H9 (cell line): Measurements from ENCODE around the gene TIAM2. TPM values are rescaled to one million over a fixed set of nuclear protein-coding genes. Genes with fewer than 3 reads are reported as not detected.

Experiments used
- DNase-seq: peaks from one replicate; pipeline ENCODE4 v3.0.0-alpha.2; 2017
- H2AFZ ChIP-seq: one replicate; pipeline ENCODE4 v1.6.1; 2013; ENCODE audit warnings: mild to moderate bottlenecking, low read length, control low read depth, moderate library complexity
- H2AK5ac ChIP-seq: 2 replicates; pipeline ENCODE4 v1.6.1; 2013; ENCODE audit warnings: low read length, control low read depth, mixed read lengths; ENCODE audit not compliant: insufficient read length
- H2BK120ac ChIP-seq: one replicate; pipeline ENCODE4 v1.6.1; 2013; ENCODE audit warnings: low read depth, mild to moderate bottlenecking, low read length, control low read depth, inconsistent platforms; ENCODE audit not compliant: poor library complexity, severe bottlenecking
- H2BK12ac ChIP-seq: 2 replicates; pipeline ENCODE4 v1.6.1; 2013; ENCODE audit warnings: low read length, control low read depth, mixed read lengths, low read depth; ENCODE audit not compliant: insufficient read length
- H2BK15ac ChIP-seq: 2 replicates; pipeline ENCODE4 v1.6.1; 2013; ENCODE audit warnings: low read depth, low read length, control low read depth
- H2BK20ac ChIP-seq: one replicate; pipeline ENCODE4 v1.6.1; 2013; ENCODE audit warnings: low read depth, mild to moderate bottlenecking, low read length, control low read depth, inconsistent platforms; ENCODE audit not compliant: poor library complexity, severe bottlenecking
- H2BK5ac ChIP-seq: 2 replicates; pipeline ENCODE4 v1.6.1; 2013; ENCODE audit warnings: low read length, control low read depth, mixed read lengths; ENCODE audit not compliant: insufficient read length
- H3K14ac ChIP-seq: 2 replicates; pipeline ENCODE4 v1.6.1; 2013; ENCODE audit warnings: low read length, control low read depth; ENCODE audit not compliant: insufficient read depth
- H3K18ac ChIP-seq: 2 replicates; pipeline ENCODE4 v1.6.1; 2013; ENCODE audit warnings: low read depth, mild to moderate bottlenecking, mixed read lengths, low read length, control low read depth; ENCODE audit not compliant: insufficient read length
- H3K23ac ChIP-seq: 2 replicates; pipeline ENCODE4 v1.6.1; 2013; ENCODE audit warnings: low read length, control low read depth, mixed read lengths, low read depth; ENCODE audit not compliant: insufficient read length
- H3K23me2 ChIP-seq: 2 replicates; pipeline ENCODE4 v1.6.1; 2013; ENCODE audit warnings: low read depth, mild to moderate bottlenecking, mixed read lengths, low read length, control low read depth; ENCODE audit not compliant: insufficient read length, poor library complexity, severe bottlenecking
- H3K27ac ChIP-seq: 2 replicates; pipeline ENCODE4 v1.5.1; 2013; ENCODE audit warnings: low read length, control low read depth, mixed read lengths, low read depth; ENCODE audit not compliant: insufficient read length
- H3K27me3 ChIP-seq: 2 replicates; pipeline ENCODE4 v1.6.1; 2013; ENCODE audit warnings: low read length, control low read depth, inconsistent platforms; ENCODE audit not compliant: insufficient read depth
- H3K4ac ChIP-seq: 2 replicates; pipeline ENCODE4 v1.6.1; 2013; ENCODE audit warnings: low read depth, mild to moderate bottlenecking, control low read depth, inconsistent platforms, low read length, moderate library complexity
- H3K4me1 ChIP-seq: 2 replicates; pipeline ENCODE4 v1.6.1; 2013; ENCODE audit warnings: low read length, control low read depth, inconsistent platforms; ENCODE audit not compliant: insufficient read depth
- H3K4me2 ChIP-seq: 2 replicates; pipeline ENCODE4 v1.6.1; 2013; ENCODE audit warnings: low read length, control low read depth, mixed read lengths; ENCODE audit not compliant: insufficient read length, insufficient read depth
- H3K56ac ChIP-seq: 2 replicates; pipeline ENCODE4 v1.6.1; 2013; ENCODE audit warnings: low read depth, mild to moderate bottlenecking, mixed read lengths, low read length, control low read depth; ENCODE audit not compliant: insufficient read length
- H3K79me1 ChIP-seq: 2 replicates; pipeline ENCODE4 v1.6.1; 2013; ENCODE audit warnings: low read depth, mild to moderate bottlenecking, moderate library complexity, low read length, control low read depth, inconsistent platforms; ENCODE audit not compliant: insufficient read depth, poor library complexity, severe bottlenecking
- H3K79me2 ChIP-seq: 2 replicates; pipeline ENCODE4 v1.6.1; 2013; ENCODE audit warnings: low read length, control low read depth, inconsistent platforms; ENCODE audit not compliant: insufficient read depth
- H3K9ac ChIP-seq: 2 replicates; pipeline ENCODE4 v1.6.1; 2013; ENCODE audit warnings: low read length, control low read depth, mixed read lengths; ENCODE audit not compliant: insufficient read length; ENCODE audit errors: extremely low read depth
- H3K9me3 ChIP-seq: one replicate; pipeline ENCODE4 v1.6.1; 2013; ENCODE audit warnings: low read depth, low read length, inconsistent platforms; ENCODE audit not compliant: control insufficient read depth
- H3T11ph ChIP-seq: one replicate; pipeline ENCODE4 v1.6.1; 2013; ENCODE audit warnings: mild to moderate bottlenecking, low read length, control low read depth, inconsistent platforms
- H4K20me1 ChIP-seq: one replicate; pipeline ENCODE4 v1.6.1; 2013; ENCODE audit not compliant: control insufficient read depth, insufficient read length, insufficient read depth
- H4K5ac ChIP-seq: 2 replicates; pipeline ENCODE4 v1.6.1; 2013; ENCODE audit warnings: low read depth, mild to moderate bottlenecking, mixed read lengths, low read length, control low read depth; ENCODE audit not compliant: insufficient read length
- H4K8ac ChIP-seq: replicated peaks from 2 replicates; pipeline ENCODE4 v1.6.1; 2013; ENCODE audit warnings: low read length, control low read depth, mixed read lengths, low read depth; ENCODE audit not compliant: insufficient read length
- H4K91ac ChIP-seq: 2 replicates; pipeline ENCODE4 v1.6.1; 2013; ENCODE audit warnings: low read depth, mild to moderate bottlenecking, moderate library complexity, mixed read lengths, low read length, control low read depth; ENCODE audit not compliant: insufficient read length
- H3K27ac Mint-ChIP-seq, 3 experiments: 2 replicates in 2 of 3; 3 replicates in 1 of 3; pipeline ENCODE4 v1.8.0; 2020 to 2021; ENCODE audit warnings: mixed read lengths in 3 of 3, mild to moderate bottlenecking in 1 of 3, moderate library complexity in 1 of 3
- H3K27me3 Mint-ChIP-seq: 2 replicates; pipeline ENCODE4 v1.8.0; 2021; ENCODE audit warnings: low read depth, mild to moderate bottlenecking, moderate library complexity, mixed read lengths
- H3K36me3 Mint-ChIP-seq, 3 experiments: 2 replicates in 2 of 3; 3 replicates in 1 of 3; pipeline ENCODE4 v1.8.0; 2020 to 2021; ENCODE audit warnings: low read depth in 3 of 3, mixed read lengths in 3 of 3; ENCODE audit not compliant: insufficient read depth in 1 of 3
- H3K4me1 Mint-ChIP-seq, 2 experiments: 2 replicates each; pipeline ENCODE4 v1.8.0; 2020; ENCODE audit warnings: mixed read lengths in 2 of 2
- H3K4me3 Mint-ChIP-seq, 2 experiments: 2 replicates in 1 of 2; 3 replicates in 1 of 2; pipeline ENCODE4 v1.8.0; 2020 to 2021; ENCODE audit warnings: mild to moderate bottlenecking in 2 of 2, mixed read lengths in 2 of 2, moderate library complexity in 1 of 2
- H3K9me3 Mint-ChIP-seq, 2 experiments: 2 replicates in 1 of 2; 3 replicates in 1 of 2; pipeline ENCODE4 v1.8.0; 2020; ENCODE audit warnings: mild to moderate bottlenecking in 2 of 2, mixed read lengths in 2 of 2, moderate library complexity in 1 of 2
- CTCF ChIP-seq: fragments of 200-600 bp; sonication (generic); conservative IDR thresholded peaks from 3 replicates; pipeline ENCODE4 v1.8.0; 2021; ENCODE audit warnings: antibody characterized with exemption, mild to moderate bottlenecking
- WGBS: extraction: QIAGEN DNeasy Blood & Tissue Kit; methylation state at CpG from one replicate; pipeline ENCODE4 v1.1.7; 2013; ENCODE audit warnings: missing lambda C conversion rate, low lambda C conversion rate, mixed read lengths; ENCODE audit not compliant: insufficient read length; ENCODE audit errors: extremely low coverage; 5-methylcytosine and 5-hydroxymethylcytosine counted together
- total RNA-seq: library from RNA; stranded (reverse); gene quantifications from 2 replicates; pipeline ENCODE4 v1.2.1, GENCODE V29; 2021

The TIAM2 gene
- total RNA-seq, 1 experiment from 2014 or later: 6.3 TPM

GRCh38 chr6:155223646-155224451, 228.7 kb downstream of the TIAM2 start:
- no peak overlapping the region for H2BK12ac ChIP-seq
- H2BK5ac ChIP-seq: no peak overlapping the region
- H3K23ac ChIP-seq: no peak overlapping the region
- Mint-ChIP-seq H3K36me3 (peaks cover 3 to 11% (median 7%) of the 10 kb centered on the region in 3 experiments; a peak in 6 of 7 replicates), H3K27me3 (no peaks in the 10 kb centered on the region), H3K4me1 (peaks cover 20 to 22% of the 10 kb centered on the region in 2 experiments), H3K9me3 (no peaks in the 10 kb centered on the region), H3K4me3 (no peak overlapping the region), H3K27ac (peak overlapping the region in 1 of 3 experiments; percentile 10; a peak in 1 of 7 replicates)
- H3K4me2 ChIP-seq: no peak overlapping the region
- DNase-seq: no peak
- H2BK120ac ChIP-seq: no peak overlapping the region
- no peak overlapping the region for H3K14ac ChIP-seq
- H2BK20ac ChIP-seq: no peak overlapping the region
- no peaks in the 10 kb centered on the region for H3K23me2 ChIP-seq
- no peaks in the 10 kb centered on the region for H3K79me2 ChIP-seq
- H4K91ac ChIP-seq: no peak overlapping the region
- no peak overlapping the region for H4K5ac ChIP-seq
- H3K27ac ChIP-seq: no peak overlapping the region
- no peak overlapping the region for H3K18ac ChIP-seq
- H2AFZ ChIP-seq: no peak overlapping the region
- no peak overlapping the region for H3K9ac ChIP-seq
- H2BK15ac ChIP-seq: no peak overlapping the region
- no CpG with 5 or more reads among the region's 12 CpGs for WGBS
- H3K9me3 ChIP-seq: no peaks in the 10 kb centered on the region
- H3T11ph ChIP-seq: no peak overlapping the region
- no peak overlapping the region for H3K4ac ChIP-seq
- no peak overlapping the region for H4K8ac ChIP-seq
- no peak overlapping the region for H2AK5ac ChIP-seq
- H3K56ac ChIP-seq: no peak overlapping the region
- TF ChIP-seq CTCF: no peak
- H3K79me1 ChIP-seq: no peaks in the 10 kb centered on the region
- peaks cover 9% of the 10 kb centered on the region for H3K4me1 ChIP-seq
- no peaks in the 10 kb centered on the region for H4K20me1 ChIP-seq
- H3K27me3 ChIP-seq: no peaks in the 10 kb centered on the region
